Neural cell (in vitro differentiated cells): ENCODE results near the gene MAGI1. TPM values are rescaled to one million over a fixed set of nuclear protein-coding genes. Genes with fewer than 3 reads are reported as not detected.

Experiments
- H2AFZ ChIP-seq: fragments of 200-600, 300-800 bp; sonication (generic), shearing (Covaris generic); 2 replicates; pipeline ENCODE4 v1.6.0; 2014; ENCODE audit warnings: low read depth, mild to moderate bottlenecking, antibody characterized with exemption, low read length, moderate library complexity
- H3F3A ChIP-seq: fragments of 200-600 bp; shearing (Covaris generic); 2 replicates; pipeline ENCODE4 v1.6.1; 2016; ENCODE audit warnings: mild to moderate bottlenecking, moderate library complexity, mixed read lengths, antibody characterized with exemption, low read length; ENCODE audit not compliant: insufficient read depth, poor library complexity, severe bottlenecking
- H3K27ac ChIP-seq: fragments of 200-600, 300-800 bp; sonication (generic), shearing (Covaris generic); 2 replicates; pipeline ENCODE4 v1.5.1; 2014; ENCODE audit warnings: mild to moderate bottlenecking, low read length, moderate library complexity
- H3K27me3 ChIP-seq: fragments of 300-800, 200-600 bp; sonication (generic), shearing (Covaris generic); 2 replicates; pipeline ENCODE4 v1.6.0; 2014; ENCODE audit warnings: mild to moderate bottlenecking, low read depth, low read length, moderate library complexity; ENCODE audit not compliant: insufficient read depth
- H3K36me3 ChIP-seq: fragments of 300-800, 200-600 bp; sonication (generic), shearing (Covaris generic); 2 replicates; pipeline ENCODE4 v1.5.1; 2014; ENCODE audit warnings: mild to moderate bottlenecking, antibody characterized with exemption, low read length, moderate library complexity; ENCODE audit not compliant: insufficient read depth
- H3K4me2 ChIP-seq: fragments of 300-800, 200-600 bp; sonication (generic), shearing (Covaris generic); 2 replicates; pipeline ENCODE4 v1.6.0; 2014; ENCODE audit warnings: mild to moderate bottlenecking, low read length
- H3K4me3 ChIP-seq: fragments of 300-800, 200-600 bp; sonication (generic), shearing (Covaris generic); 2 replicates; pipeline ENCODE4 v1.5.1; 2014; ENCODE audit warnings: mild to moderate bottlenecking, low read length, moderate library complexity
- H3K79me2 ChIP-seq: fragments of 200-600 bp; shearing (Covaris generic); replicated peaks from 2 replicates; pipeline ENCODE4 v1.6.0; 2014; ENCODE audit warnings: mild to moderate bottlenecking, low read length, moderate library complexity; ENCODE audit not compliant: insufficient read depth
- H3K9ac ChIP-seq: fragments of 300-800, 200-600 bp; sonication (generic), shearing (Covaris generic); 2 replicates; pipeline ENCODE4 v1.6.1; 2016; ENCODE audit warnings: mild to moderate bottlenecking, low read length, mixed read lengths
- H3K9me2 ChIP-seq: fragments of 200-600 bp; shearing (Covaris generic); 2 replicates; pipeline ENCODE4 v1.6.1; 2016; ENCODE audit warnings: mild to moderate bottlenecking, low read length, mixed read lengths; ENCODE audit not compliant: insufficient read depth
- H3K9me3 ChIP-seq: fragments of 200-600, 300-800 bp; sonication (generic), shearing (Covaris generic); 2 replicates; pipeline ENCODE4 v1.6.1; 2016; ENCODE audit warnings: mild to moderate bottlenecking, mixed run types, low read length, moderate library complexity, mixed read lengths
- H4K20me1 ChIP-seq: fragments of 200-600 bp; shearing (Covaris generic); 2 replicates; pipeline ENCODE4 v1.6.1; 2016; ENCODE audit warnings: mild to moderate bottlenecking, mixed run types; ENCODE audit not compliant: insufficient read depth
- EP300 ChIP-seq: fragments of 450-650 bp; conservative IDR thresholded peaks from 2 replicates; pipeline ENCODE4 v1.6.1; 2014; ENCODE audit warnings: antibody characterized with exemption, mild to moderate bottlenecking, moderate library complexity; ENCODE audit not compliant: poor library complexity, severe bottlenecking
- EZH2 ChIP-seq: fragments of 200-600, 300-800 bp; shearing (Covaris generic), sonication (generic); IDR thresholded peaks from 2 replicates; pipeline ENCODE4 v1.6.1; 2014; ENCODE audit warnings: antibody characterized with exemption, low read length, borderline replicate concordance, mild to moderate bottlenecking; ENCODE audit not compliant: insufficient read depth, poor library complexity, severe bottlenecking
- MXI1 ChIP-seq: fragments of 450-650 bp; conservative IDR thresholded peaks from 2 replicates; pipeline ENCODE4 v1.6.1; 2014; ENCODE audit warnings: antibody characterized with exemption, mild to moderate bottlenecking; ENCODE audit not compliant: poor library complexity, severe bottlenecking
- POLR2AphosphoS5 ChIP-seq: IDR thresholded peaks from 2 replicates; pipeline ENCODE4 v1.6.1; 2012
- RAD21 ChIP-seq: fragments of 450-650 bp; conservative IDR thresholded peaks from 2 replicates; pipeline ENCODE4 v1.6.1; 2014; ENCODE audit warnings: antibody characterized with exemption, mild to moderate bottlenecking, moderate library complexity
- SMC3 ChIP-seq: fragments of 450-650 bp; conservative IDR thresholded peaks from 2 replicates; pipeline ENCODE4 v1.6.1; 2014; ENCODE audit warnings: antibody characterized with exemption, mild to moderate bottlenecking, moderate library complexity; ENCODE audit not compliant: poor library complexity
- TAF1 ChIP-seq: IDR thresholded peaks from 2 replicates; pipeline ENCODE4 v1.6.1; 2012; ENCODE audit warnings: low read depth
- polyA plus RNA-seq: library from polyadenylated mRNA; depleted of rRNA; stranded (reverse); fragments of >200 nt; gene quantifications from 2 replicates; pipeline ENCODE4 v1.2.3, GENCODE V29; 2014
- TF ChIP-seq, protein P1 (sequence below): fragments of 450-650 bp; IDR thresholded peaks from 2 replicates; pipeline ENCODE4 v1.5.1; 2014; ENCODE audit warnings: antibody characterized with exemption, mild to moderate bottlenecking, moderate library complexity; ENCODE audit not compliant: poor library complexity, severe bottlenecking
- TF ChIP-seq, protein P2 (sequence below): IDR thresholded peaks from 2 replicates; pipeline ENCODE4 v1.6.1; 2012; ENCODE audit warnings: borderline replicate concordance

Gene MAGI1
- polyA plus RNA-seq, 1 donor from 2014 or later = 44.7 TPM

GRCh38 chr3:65445573-65446169, 593.0 kb downstream of the MAGI1 start:
- no peak for TF ChIP-seq EP300
- no peak for TF ChIP-seq EZH2
- TF ChIP-seq RAD21 = no peak
- TF ChIP-seq, protein P1, sequence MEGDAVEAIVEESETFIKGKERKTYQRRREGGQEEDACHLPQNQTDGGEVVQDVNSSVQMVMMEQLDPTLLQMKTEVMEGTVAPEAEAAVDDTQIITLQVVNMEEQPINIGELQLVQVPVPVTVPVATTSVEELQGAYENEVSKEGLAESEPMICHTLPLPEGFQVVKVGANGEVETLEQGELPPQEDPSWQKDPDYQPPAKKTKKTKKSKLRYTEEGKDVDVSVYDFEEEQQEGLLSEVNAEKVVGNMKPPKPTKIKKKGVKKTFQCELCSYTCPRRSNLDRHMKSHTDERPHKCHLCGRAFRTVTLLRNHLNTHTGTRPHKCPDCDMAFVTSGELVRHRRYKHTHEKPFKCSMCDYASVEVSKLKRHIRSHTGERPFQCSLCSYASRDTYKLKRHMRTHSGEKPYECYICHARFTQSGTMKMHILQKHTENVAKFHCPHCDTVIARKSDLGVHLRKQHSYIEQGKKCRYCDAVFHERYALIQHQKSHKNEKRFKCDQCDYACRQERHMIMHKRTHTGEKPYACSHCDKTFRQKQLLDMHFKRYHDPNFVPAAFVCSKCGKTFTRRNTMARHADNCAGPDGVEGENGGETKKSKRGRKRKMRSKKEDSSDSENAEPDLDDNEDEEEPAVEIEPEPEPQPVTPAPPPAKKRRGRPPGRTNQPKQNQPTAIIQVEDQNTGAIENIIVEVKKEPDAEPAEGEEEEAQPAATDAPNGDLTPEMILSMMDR = no peak
- TF ChIP-seq MXI1 = no peak
- no peak for TF ChIP-seq TAF1
- TF ChIP-seq POLR2AphosphoS5 = no peak
- TF ChIP-seq, protein P2, sequence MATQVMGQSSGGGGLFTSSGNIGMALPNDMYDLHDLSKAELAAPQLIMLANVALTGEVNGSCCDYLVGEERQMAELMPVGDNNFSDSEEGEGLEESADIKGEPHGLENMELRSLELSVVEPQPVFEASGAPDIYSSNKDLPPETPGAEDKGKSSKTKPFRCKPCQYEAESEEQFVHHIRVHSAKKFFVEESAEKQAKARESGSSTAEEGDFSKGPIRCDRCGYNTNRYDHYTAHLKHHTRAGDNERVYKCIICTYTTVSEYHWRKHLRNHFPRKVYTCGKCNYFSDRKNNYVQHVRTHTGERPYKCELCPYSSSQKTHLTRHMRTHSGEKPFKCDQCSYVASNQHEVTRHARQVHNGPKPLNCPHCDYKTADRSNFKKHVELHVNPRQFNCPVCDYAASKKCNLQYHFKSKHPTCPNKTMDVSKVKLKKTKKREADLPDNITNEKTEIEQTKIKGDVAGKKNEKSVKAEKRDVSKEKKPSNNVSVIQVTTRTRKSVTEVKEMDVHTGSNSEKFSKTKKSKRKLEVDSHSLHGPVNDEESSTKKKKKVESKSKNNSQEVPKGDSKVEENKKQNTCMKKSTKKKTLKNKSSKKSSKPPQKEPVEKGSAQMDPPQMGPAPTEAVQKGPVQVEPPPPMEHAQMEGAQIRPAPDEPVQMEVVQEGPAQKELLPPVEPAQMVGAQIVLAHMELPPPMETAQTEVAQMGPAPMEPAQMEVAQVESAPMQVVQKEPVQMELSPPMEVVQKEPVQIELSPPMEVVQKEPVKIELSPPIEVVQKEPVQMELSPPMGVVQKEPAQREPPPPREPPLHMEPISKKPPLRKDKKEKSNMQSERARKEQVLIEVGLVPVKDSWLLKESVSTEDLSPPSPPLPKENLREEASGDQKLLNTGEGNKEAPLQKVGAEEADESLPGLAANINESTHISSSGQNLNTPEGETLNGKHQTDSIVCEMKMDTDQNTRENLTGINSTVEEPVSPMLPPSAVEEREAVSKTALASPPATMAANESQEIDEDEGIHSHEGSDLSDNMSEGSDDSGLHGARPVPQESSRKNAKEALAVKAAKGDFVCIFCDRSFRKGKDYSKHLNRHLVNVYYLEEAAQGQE = no peak
- no peak for TF ChIP-seq SMC3
- Histone ChIP-seq H4K20me1 (no peaks in the 10 kb centered on the region), H3K4me2 (no peak overlapping the region), H3K9me3 (no peaks in the 10 kb centered on the region), H3K4me3 (no peak overlapping the region), H3K36me3 (no peaks in the 10 kb centered on the region), H3K79me2 (no peaks in the 10 kb centered on the region), H3K9ac (no peak overlapping the region), H3F3A (no peaks in the 10 kb centered on the region), H2AFZ (no peak overlapping the region), H3K27ac (no peak overlapping the region), H3K9me2 (no peaks in the 10 kb centered on the region), H3K27me3 (no peaks in the 10 kb centered on the region)

GRCh38 chr3:65444447-65444815, 594.3 kb downstream of the MAGI1 start:
- H3K9me3 ChIP-seq = no peaks in the 10 kb centered on the region
- no peaks in the 10 kb centered on the region for H3K27me3 ChIP-seq
- H3K9me2 ChIP-seq = no peaks in the 10 kb centered on the region
- no peak for TF ChIP-seq POLR2AphosphoS5
- TF ChIP-seq, protein P1 = no peak
- no peak overlapping the region for H3K27ac ChIP-seq
- H3K9ac ChIP-seq = no peak overlapping the region
- H2AFZ ChIP-seq = no peak overlapping the region
- H4K20me1 ChIP-seq = no peaks in the 10 kb centered on the region
- no peaks in the 10 kb centered on the region for H3F3A ChIP-seq
- H3K36me3 ChIP-seq = no peaks in the 10 kb centered on the region
- no peaks in the 10 kb centered on the region for H3K79me2 ChIP-seq
- no peak overlapping the region for H3K4me3 ChIP-seq
- H3K4me2 ChIP-seq = no peak overlapping the region
